Measurements from ENCODE around the gene MLKL.
A peak's percentile ranks its signal among the peaks of the same experiment; 100 is the strongest.

MLKL gene

DNA sequence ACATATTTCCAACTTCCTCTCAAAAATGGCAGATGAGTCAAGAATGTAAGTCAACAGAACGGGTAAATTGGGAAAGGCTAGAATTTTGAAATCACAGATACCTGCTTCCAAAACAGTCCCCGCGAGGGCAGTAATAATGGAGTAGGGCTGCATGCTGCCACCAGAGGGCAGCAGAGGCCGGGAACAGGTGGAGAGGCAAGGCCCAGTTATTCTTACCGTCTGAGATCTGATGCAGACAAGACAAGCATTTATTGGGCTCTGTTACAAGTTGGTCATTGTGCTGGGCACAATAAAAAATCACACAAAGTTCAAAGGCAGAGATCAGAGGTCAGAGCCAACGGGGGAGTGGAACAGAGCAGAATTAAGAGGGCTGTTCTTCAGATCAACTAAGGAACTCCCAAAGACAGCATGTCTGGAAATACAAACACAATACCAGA lies 8.8 kb upstream of the MLKL start:
- Histone ChIP-seq H3K4me1 (ENCODE audit: control insufficient read depth, insufficient read depth, low read length) (no peaks in the 10 kb centered on the region), H3K36me3 (ENCODE audit: control insufficient read depth, insufficient read depth, low read length) (no peaks in the 10 kb centered on the region), H3K27ac (ENCODE audit: insufficient read depth, low read depth, low read length, poor library complexity, severe bottlenecking) (no peak overlapping the region), H3K4me3 (ENCODE audit: insufficient read depth, low read depth, low read length) (no peak overlapping the region), H3K9me3 (ENCODE audit: control insufficient read depth, low read length) (no peaks in the 10 kb centered on the region), H3K27me3 (ENCODE audit: control insufficient read depth, insufficient read depth, low read length, poor library complexity, severe bottlenecking) (no peaks in the 10 kb centered on the region)
- WGBS, 2 experiments, result 4 to 5% methylated on average over 5 to 6 of the region's 6 CpGs

- H3K4me1 ChIP-seq (ENCODE audit: control insufficient read depth, insufficient read depth, low read length), result no peaks in the 10 kb centered on the region
- no peaks in the 10 kb centered on the region for H3K36me3 ChIP-seq (ENCODE audit: control insufficient read depth, insufficient read depth, low read length)
- peaks cover 36% of the 10 kb centered on the region for H3K27me3 ChIP-seq (ENCODE audit: control insufficient read depth, insufficient read depth, low read length, poor library complexity, severe bottlenecking)
- H3K27ac ChIP-seq (ENCODE audit: insufficient read depth, low read depth, low read length, poor library complexity, severe bottlenecking), result no peak overlapping the region
- 13 to 18% methylated on average over 16 of the region's 16 CpGs for WGBS, 2 experiments
- H3K9me3 ChIP-seq (ENCODE audit: control insufficient read depth, low read length), result no peaks in the 10 kb centered on the region
- H3K4me3 ChIP-seq (ENCODE audit: insufficient read depth, low read depth, low read length), result peak overlapping the region; percentile 39
Observed at GRCh38 chr16:74700116-74700437, 585 bp downstream of the MLKL start.

- 85 to 94% methylated on average over 2 to 3 of the region's 4 CpGs for WGBS, 2 experiments
- no peaks in the 10 kb centered on the region for H3K4me1 ChIP-seq (ENCODE audit: control insufficient read depth, insufficient read depth, low read length)
- H3K9me3 ChIP-seq (ENCODE audit: control insufficient read depth, low read length), result no peaks in the 10 kb centered on the region
- H3K27me3 ChIP-seq (ENCODE audit: control insufficient read depth, insufficient read depth, low read length, poor library complexity, severe bottlenecking), result peaks cover 36% of the 10 kb centered on the region
- no peak overlapping the region for H3K27ac ChIP-seq (ENCODE audit: insufficient read depth, low read depth, low read length, poor library complexity, severe bottlenecking)
- H3K4me3 ChIP-seq (ENCODE audit: insufficient read depth, low read depth, low read length), result no peak overlapping the region
- H3K36me3 ChIP-seq (ENCODE audit: control insufficient read depth, insufficient read depth, low read length), result no peaks in the 10 kb centered on the region
Observed at GRCh38 chr16:74699666-74700065, 996 bp downstream of the MLKL start.

- no peaks in the 10 kb centered on the region for H3K36me3 ChIP-seq (ENCODE audit: control insufficient read depth, insufficient read depth, low read length)
- no peak overlapping the region for H3K27ac ChIP-seq (ENCODE audit: insufficient read depth, low read depth, low read length, poor library complexity, severe bottlenecking)
- H3K27me3 ChIP-seq (ENCODE audit: control insufficient read depth, insufficient read depth, low read length, poor library complexity, severe bottlenecking), result peaks cover 36% of the 10 kb centered on the region
- no peaks in the 10 kb centered on the region for H3K4me1 ChIP-seq (ENCODE audit: control insufficient read depth, insufficient read depth, low read length)
- H3K9me3 ChIP-seq (ENCODE audit: control insufficient read depth, low read length), result no peaks in the 10 kb centered on the region
- 87 to 90% methylated on average over 3 to 4 of the region's 4 CpGs for WGBS, 2 experiments
- H3K4me3 ChIP-seq (ENCODE audit: insufficient read depth, low read depth, low read length), result no peak overlapping the region
Observed at GRCh38 chr16:74698222-74698621, 2.4 kb downstream of the MLKL start.

GRCh38 chr16:74695450-74696422 lies 4.9 kb downstream of the MLKL start:
- H3K36me3 ChIP-seq (ENCODE audit: control insufficient read depth, insufficient read depth, low read length), result no peaks in the 10 kb centered on the region
- H3K27me3 ChIP-seq (ENCODE audit: control insufficient read depth, insufficient read depth, low read length, poor library complexity, severe bottlenecking), result peaks cover 23% of the 10 kb centered on the region
- no peaks in the 10 kb centered on the region for H3K9me3 ChIP-seq (ENCODE audit: control insufficient read depth, low read length)
- peak overlapping the region; percentile 44 for H3K4me3 ChIP-seq (ENCODE audit: insufficient read depth, low read depth, low read length)
- no peaks in the 10 kb centered on the region for H3K4me1 ChIP-seq (ENCODE audit: control insufficient read depth, insufficient read depth, low read length)
- no peak overlapping the region for H3K27ac ChIP-seq (ENCODE audit: insufficient read depth, low read depth, low read length, poor library complexity, severe bottlenecking)
- WGBS, 2 experiments, result 62 to 65% methylated on average over 18 to 19 of the region's 19 CpGs

- H3K27me3 ChIP-seq (ENCODE audit: control insufficient read depth, insufficient read depth, low read length, poor library complexity, severe bottlenecking), result no peaks in the 10 kb centered on the region
- H3K27ac ChIP-seq (ENCODE audit: insufficient read depth, low read depth, low read length, poor library complexity, severe bottlenecking), result no peak overlapping the region
- no peaks in the 10 kb centered on the region for H3K36me3 ChIP-seq (ENCODE audit: control insufficient read depth, insufficient read depth, low read length)
- H3K4me1 ChIP-seq (ENCODE audit: control insufficient read depth, insufficient read depth, low read length), result no peaks in the 10 kb centered on the region
- 90 to 92% methylated on average over 9 to 10 of the region's 10 CpGs for WGBS, 2 experiments
- H3K9me3 ChIP-seq (ENCODE audit: control insufficient read depth, low read length), result no peaks in the 10 kb centered on the region
- H3K4me3 ChIP-seq (ENCODE audit: insufficient read depth, low read depth, low read length), result no peak overlapping the region
Observed at GRCh38 chr16:74691093-74691855, 9.4 kb downstream of the MLKL start.

- H3K4me3 ChIP-seq (ENCODE audit: insufficient read depth, low read depth, low read length), result no peak overlapping the region
- WGBS, 2 experiments, result 85 to 86% methylated on average over 11 of the region's 11 CpGs
Observed at GRCh38 chr16:74682556-74682955, 18.1 kb downstream of the MLKL start.

DNA sequence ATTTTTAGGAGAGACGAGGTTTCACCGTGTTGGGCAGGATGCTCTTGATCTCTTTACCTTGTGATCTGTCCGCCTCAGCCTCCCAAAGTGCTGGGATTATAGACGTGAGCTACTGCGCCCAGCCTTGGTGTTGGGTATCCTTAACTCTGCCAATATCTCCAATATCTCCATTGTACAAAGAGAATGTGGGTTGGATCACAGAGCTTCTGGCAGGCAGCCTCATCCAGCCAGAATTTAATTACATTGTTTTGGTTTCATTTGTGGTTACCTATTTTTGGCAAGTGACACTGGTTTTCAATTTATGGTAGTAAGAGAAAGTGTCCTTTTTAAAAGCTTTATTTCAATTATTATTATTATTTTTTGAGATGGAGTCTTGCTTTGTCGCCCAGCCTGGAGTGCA lies 20.0 kb downstream of the MLKL start:
- Histone ChIP-seq H3K4me1 (ENCODE audit: control insufficient read depth, insufficient read depth, low read length) (peaks cover 4% of the 10 kb centered on the region), H3K27ac (ENCODE audit: insufficient read depth, low read depth, low read length, poor library complexity, severe bottlenecking) (no peak overlapping the region), H3K36me3 (ENCODE audit: control insufficient read depth, insufficient read depth, low read length) (no peaks in the 10 kb centered on the region), H3K27me3 (ENCODE audit: control insufficient read depth, insufficient read depth, low read length, poor library complexity, severe bottlenecking) (no peaks in the 10 kb centered on the region), H3K9me3 (ENCODE audit: control insufficient read depth, low read length) (no peaks in the 10 kb centered on the region), H3K4me3 (ENCODE audit: insufficient read depth, low read depth, low read length) (no peak overlapping the region)
- WGBS, 2 experiments, result 95% methylated on average over 6 of the region's 6 CpGs

More at GRCh38 chr16:74682556-74682955, 18.1 kb downstream of the MLKL start:
- Histone ChIP-seq H3K9me3 (ENCODE audit: control insufficient read depth, low read length) (no peaks in the 10 kb centered on the region), H3K4me1 (ENCODE audit: control insufficient read depth, insufficient read depth, low read length) (peaks cover 4% of the 10 kb centered on the region), H3K27ac (ENCODE audit: insufficient read depth, low read depth, low read length, poor library complexity, severe bottlenecking) (no peak overlapping the region), H3K27me3 (ENCODE audit: control insufficient read depth, insufficient read depth, low read length, poor library complexity, severe bottlenecking) (no peaks in the 10 kb centered on the region), H3K36me3 (ENCODE audit: control insufficient read depth, insufficient read depth, low read length) (no peaks in the 10 kb centered on the region)

- WGBS, 2 experiments, result 51 to 52% methylated on average over 1 to 2 of the region's 2 CpGs
- no peaks in the 10 kb centered on the region for H3K9me3 ChIP-seq (ENCODE audit: control insufficient read depth, low read length)
- no peak overlapping the region for H3K27ac ChIP-seq (ENCODE audit: insufficient read depth, low read depth, low read length, poor library complexity, severe bottlenecking)
Observed at GRCh38 chr16:74679983-74680382, 20.7 kb downstream of the MLKL start.

DNA sequence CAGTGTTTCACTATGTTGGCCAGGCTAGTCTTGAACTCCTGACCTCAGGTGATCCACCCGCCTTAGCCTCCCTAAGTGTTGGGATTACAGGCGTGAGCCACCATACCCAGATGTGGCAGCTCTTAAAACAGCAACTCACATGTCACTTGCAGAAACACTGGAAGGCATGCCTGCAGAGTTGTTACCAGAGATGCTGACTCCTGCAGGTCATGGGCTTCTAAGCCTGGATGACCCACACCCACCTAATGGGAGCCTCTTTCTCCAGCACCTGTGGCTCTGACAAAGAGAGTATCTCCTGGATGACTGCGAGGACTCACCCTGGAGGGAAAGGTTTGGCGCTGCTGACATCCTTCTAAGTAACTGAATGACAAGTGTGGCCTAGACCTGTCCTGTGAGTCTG lies 22.8 kb downstream of the MLKL start:
- no peaks in the 10 kb centered on the region for H3K36me3 ChIP-seq (ENCODE audit: control insufficient read depth, insufficient read depth, low read length)
- WGBS, 2 experiments, result 89 to 96% methylated on average over 4 of the region's 4 CpGs
- H3K4me3 ChIP-seq (ENCODE audit: insufficient read depth, low read depth, low read length), result no peak overlapping the region
- H3K27me3 ChIP-seq (ENCODE audit: control insufficient read depth, insufficient read depth, low read length, poor library complexity, severe bottlenecking), result no peaks in the 10 kb centered on the region
- no peak overlapping the region for H3K27ac ChIP-seq (ENCODE audit: insufficient read depth, low read depth, low read length, poor library complexity, severe bottlenecking)
- peaks cover 4% of the 10 kb centered on the region for H3K4me1 ChIP-seq (ENCODE audit: control insufficient read depth, insufficient read depth, low read length)
- no peaks in the 10 kb centered on the region for H3K9me3 ChIP-seq (ENCODE audit: control insufficient read depth, low read length)

More at GRCh38 chr16:74679983-74680382, 20.7 kb downstream of the MLKL start:
- H3K4me1 ChIP-seq (ENCODE audit: control insufficient read depth, insufficient read depth, low read length), result peaks cover 4% of the 10 kb centered on the region
- H3K4me3 ChIP-seq (ENCODE audit: insufficient read depth, low read depth, low read length), result no peak overlapping the region
- no peaks in the 10 kb centered on the region for H3K36me3 ChIP-seq (ENCODE audit: control insufficient read depth, insufficient read depth, low read length)
- H3K27me3 ChIP-seq (ENCODE audit: control insufficient read depth, insufficient read depth, low read length, poor library complexity, severe bottlenecking), result no peaks in the 10 kb centered on the region
